ENCODE measurements around the gene TOB2. TPM values are rescaled to one million over a fixed set of nuclear protein-coding genes. Genes with fewer than 3 reads are reported as not detected.

TOB2 gene
- total and polyA plus RNA-seq, 9 of the 15 experiments (the other 6 are each of a cell fraction or from before 2014, with no cell fraction given): 3.3 to 20.5 (median 7.3) TPM

- TF ChIP-seq TAF1 (IDR thresholded peaks at IDR 0.05; ENCODE audit: control insufficient read depth, extremely low read depth, insufficient read depth, low read length, severe bottlenecking): no peak
- no peak for TF ChIP-seq FOXP4 (CRISPR knock-in tag; IDR thresholded peaks at IDR 0.05; ENCODE audit: borderline replicate concordance)
Measured at GRCh38 chr22:41429951-41430332, 16.7 kb downstream of the TOB2 start (continued).

- no peak overlapping the region for H3K4me2 ChIP-seq (ENCODE audit: insufficient read depth, low read length)
- no peaks in the 10 kb centered on the region for H3K9me1 ChIP-seq (ENCODE audit: control insufficient read depth, insufficient read depth, low read length)
- no peak overlapping the region for H3K9ac ChIP-seq (ENCODE audit: insufficient read depth in 1 of 2, low read depth in 2 of 2, low read length in 2 of 2)
- ChIA-PET CTCF (ENCODE audit: low intra/inter-chr PET ratio) (no interaction called here), POLR2A (no interaction called here)
- TF ChIP-seq MAFG (tag; conservative IDR thresholded peaks at IDR 0.05) (no peak), MCM3 (IDR thresholded peaks at IDR 0.05) (no peak), DACH1 (IDR thresholded peaks at IDR 0.05; ENCODE audit: partially characterized antibody) (no peak), FOS (IDR thresholded peaks at IDR 0.05; ENCODE audit: extremely low read depth, insufficient read length) (no peak), HES1 (IDR thresholded peaks at IDR 0.05; ENCODE audit: low read depth) (no peak), ZNF518B (CRISPR knock-in tag; IDR thresholded peaks at IDR 0.05) (no peak), TCF7L2 (IDR thresholded peaks at IDR 0.05; ENCODE audit: low read depth, low read length) (no peak), YY1 (IDR thresholded peaks at IDR 0.05; ENCODE audit: borderline replicate concordance in 1 of 3, control insufficient read depth in 1 of 3, extremely low read depth in 1 of 3, insufficient read depth in 3 of 3, insufficient read length in 1 of 3, insufficient replicate concordance in 2 of 3, low read depth in 1 of 3, low read length in 2 of 3) (no peak), TFAP4 (CRISPR knock-in tag; IDR thresholded peaks at IDR 0.05; ENCODE audit: borderline replicate concordance) (no peak)
- in situ Hi-C loops (cut with MboI) (no loop called here), intact Hi-C loops (cut with micrococcal nuclease) (no loop called here)
- H3K27ac ChIP-seq (ENCODE audit: extremely low read depth, low read depth, low read length): no peak overlapping the region
- H3K36me3 ChIP-seq (ENCODE audit: control insufficient read depth, insufficient read depth, low read length): peaks cover 4% of the 10 kb centered on the region; the same call in 2 of the 3 replicates
- H3K27me3 ChIP-seq (ENCODE audit: control insufficient read depth in 2 of 2, insufficient read depth in 2 of 2, low read length in 2 of 2): no peaks in the 10 kb centered on the region
- no peaks in the 10 kb centered on the region for H3K9me3 ChIP-seq (replicated peaks; ENCODE audit: control insufficient read depth, insufficient read depth, low read depth, low read length)
- H2AFZ ChIP-seq (ENCODE audit: low read depth, low read length): no peak overlapping the region
- H3K4me1 ChIP-seq (replicated peaks in 1 of 2; ENCODE audit: control insufficient read depth in 2 of 2, insufficient read depth in 2 of 2, low read length in 2 of 2): peaks cover 0 to 3% of the 10 kb centered on the region in 2 experiments; a peak in 1 of 5 replicates
- FAIRE-seq (peak; percentile 19), DNase-seq (ENCODE audit: extremely low read depth in 1 of 4, low spot score in 3 of 4) (no peak), ATAC-seq (no peak)
- 64% methylated on average over 8 of the region's 13 CpGs for WGBS (ENCODE audit: insufficient coverage, low coverage, missing lambda C conversion rate)
- no TSS peak for BruUV-seq (replicated peaks)
- no peaks in the 10 kb centered on the region for H4K20me1 ChIP-seq (replicated peaks; ENCODE audit: control insufficient read depth, insufficient read depth, low read length)
- no peaks in the 10 kb centered on the region for H3K79me2 ChIP-seq (ENCODE audit: control insufficient read depth, insufficient read depth, low read length)
- H3K4me3 ChIP-seq: no peak overlapping the region
Measured at GRCh38 chr22:41429232-41429950, 17.2 kb downstream of the TOB2 start.

Measured in K562 (cell line).